RKO (cell line): ENCODE measurements around the gene IFNA7.
"Not testable (repeated sequence)": the region's sequence is repeated elsewhere in the genome, so short reads cannot be mapped to it uniquely, and the experiment has no call there.

Experiments
- DNase-seq: peaks from one replicate; pipeline ENCODE4 v3.0.0-alpha.2; 2016; ENCODE audit warnings: low spot score

Gene IFNA7

GRCh38 chr9:21174671-21175070 is 27.3 kb downstream of the IFNA7 start:
- DNase-seq, result peak; percentile 59

- no peak for DNase-seq
These were observed 29.8 kb downstream of the IFNA7 start for GRCh38 chr9:21172156-21172555.

GRCh38 chr9:21171351-21171750 is 30.7 kb downstream of the IFNA7 start:
- DNase-seq, result no peak

DNA sequence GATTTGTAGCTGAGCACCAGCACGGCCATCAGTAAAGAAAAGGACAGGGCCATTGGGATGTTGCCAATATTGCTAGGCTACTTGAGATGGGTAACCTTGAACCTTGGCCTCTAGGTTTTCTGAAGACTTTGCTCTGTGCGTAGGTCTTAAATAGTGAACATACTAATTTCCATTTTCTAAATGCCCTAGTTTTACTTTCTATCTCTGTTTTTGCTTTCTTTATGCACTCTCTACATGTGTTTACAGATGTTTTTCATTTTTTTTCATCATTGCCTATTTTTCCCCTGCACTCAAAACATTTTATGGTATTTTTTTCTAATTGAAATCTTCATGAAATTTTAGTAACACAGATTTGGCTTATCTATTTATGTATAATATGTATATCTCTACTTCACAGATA is 35.4 kb downstream of the IFNA7 start, which contains the start of gene IFNA21:
IFNA21 (minus strand) TSS at position 101 of the 400 bp plus-strand sequence; CDS start at position 53, 48 bp downstream.
- not testable (repeated sequence) for DNase-seq

GRCh38 chr9:21165516-21165915 is 36.5 kb downstream of the IFNA7 start:
- no peak for DNase-seq

- no peak for DNase-seq
These were observed 41.8 kb downstream of the IFNA7 start for GRCh38 chr9:21160178-21160577.

- DNase-seq, result peak; percentile 28
These were observed 46.5 kb downstream of the IFNA7 start for GRCh38 chr9:21155501-21155900.

- peak; percentile 67 for DNase-seq
These were observed 47.9 kb downstream of the IFNA7 start for GRCh38 chr9:21154018-21154608.

DNA sequence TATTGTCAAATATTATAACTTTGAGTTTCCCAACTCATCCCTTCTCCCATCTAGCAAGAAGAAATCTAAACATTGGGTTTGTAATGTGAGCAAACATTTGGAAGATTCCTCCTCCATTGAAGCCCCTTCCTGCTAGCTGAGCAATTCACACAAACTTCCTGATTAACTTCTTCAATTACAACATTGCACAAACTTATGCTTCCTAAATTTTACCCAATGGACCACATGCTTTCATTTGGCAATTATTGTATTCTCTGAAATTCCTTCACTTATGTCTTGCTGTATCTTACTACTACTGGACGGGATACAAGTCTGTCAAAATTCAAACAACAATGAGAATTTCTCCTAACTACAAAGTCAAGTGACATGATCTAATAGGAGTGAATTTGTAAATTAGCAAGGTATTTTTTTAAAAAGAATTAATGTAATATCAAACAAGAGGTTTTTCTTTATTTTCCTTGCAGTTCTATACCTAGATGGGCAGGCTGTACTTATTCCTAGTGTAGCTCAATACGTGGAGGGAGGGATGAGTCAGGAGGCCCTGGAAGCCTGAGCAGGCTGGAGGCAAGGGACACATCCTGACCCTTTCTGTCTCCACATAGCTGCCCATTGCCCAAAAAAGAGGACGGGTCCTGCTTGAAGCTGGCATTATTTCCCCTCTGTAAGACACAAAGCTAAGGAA is 48.5 kb downstream of the IFNA7 start:
- DNase-seq, result peak; percentile 56
